Peyer's patch (tissue), 4 donors: Measurements from ENCODE around the gene TBC1D2. TPM values are rescaled to one million over a fixed set of nuclear protein-coding genes. Genes with fewer than 3 reads are reported as not detected.
"Not testable (repeated sequence)": the region's sequence is repeated elsewhere in the genome, so short reads cannot be mapped to it uniquely, and the experiment has no call there.

Experiments
- DNase-seq, 3 donors: peaks; one replicate each; pipeline ENCODE4 v3.0.0-alpha.2; 2017 to 2019
- H3K27ac ChIP-seq, 4 donors: fragments of 200-600 bp; sonication (generic); one replicate each; pipeline ENCODE4 v1.5.1; 2016 to 2019
- H3K27me3 ChIP-seq, 2 donors: fragments of 200-600 bp; sonication (generic); one replicate each; pipeline ENCODE4 v1.5.1; 2019
- H3K36me3 ChIP-seq, 3 donors: fragments of 200-600 bp; sonication (generic); one replicate each; pipeline ENCODE4 v1.5.1; 2016 to 2019
- H3K4me1 ChIP-seq, 4 donors: fragments of 200-600 bp; sonication (generic); one replicate each; pipeline ENCODE4 v1.5.1; 2016 to 2019
- H3K4me3 ChIP-seq, 4 donors: fragments of 200-600 bp; sonication (generic); 1 replicate in 3 of 4; 2 replicates in 1 of 4; pipeline ENCODE4 v1.5.1; 2016 to 2019; ENCODE audit warnings: mild to moderate bottlenecking in 1 of 4
- H3K9me3 ChIP-seq, 4 donors: fragments of 200-600 bp; sonication (generic); one replicate each; pipeline ENCODE4 v1.5.1; 2016 to 2019; ENCODE audit warnings: mild to moderate bottlenecking in 1 of 4
- POLR2A ChIP-seq, 2 donors: fragments of 450-650 bp; IDR thresholded peaks; one replicate each; pipeline ENCODE4 v1.5.1; 2017; ENCODE audit warnings: antibody characterized with exemption in 2 of 2, mild to moderate bottlenecking in 2 of 2, moderate library complexity in 2 of 2
- total RNA-seq, 4 donors: library from RNA; depleted of rRNA; stranded (reverse); fragments of >200 nt; gene quantifications; one replicate each; pipeline ENCODE4 v1.1.0, GENCODE V29; 2016
- TF ChIP-seq, protein P1 (sequence below), 6 experiments: fragments of 450-650 bp in 4 of 6; fragments of 200-600 bp in 2 of 6; sonication (generic) in 1 of 6; IDR thresholded peaks; one replicate each; pipeline ENCODE4 v1.5.1; 2017 to 2019; ENCODE audit warnings: antibody characterized with exemption in 6 of 6, mild to moderate bottlenecking in 3 of 6, moderate library complexity in 1 of 6

The TBC1D2 gene
- total RNA-seq, 4 donors from 2014 or later, result 28.1 to 68.8 (median 48.4) TPM

DNA sequence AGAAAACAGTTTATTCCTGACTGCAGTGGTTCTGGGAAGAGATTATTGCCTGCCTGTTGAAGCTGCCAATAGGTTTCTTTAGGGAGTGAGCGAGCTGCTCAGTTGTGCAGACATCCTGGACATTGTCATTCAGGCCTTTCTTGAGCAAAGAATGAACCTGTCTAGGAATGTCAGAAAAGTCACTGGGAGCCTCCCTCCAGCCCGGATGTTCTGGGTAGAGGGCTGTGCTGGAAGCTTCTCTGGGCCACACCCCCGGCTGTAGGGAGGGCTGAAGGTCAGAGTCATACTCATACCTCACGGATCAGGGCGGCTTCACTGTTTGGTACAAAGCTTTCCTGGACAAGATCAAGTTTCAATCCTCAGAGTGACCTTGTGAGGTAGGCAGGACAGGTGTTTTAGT is 33.4 kb upstream of the TBC1D2 start:
- peak in 2 of 3 donors; percentile 74 to 81 for DNase-seq
- Histone ChIP-seq H3K36me3 (no peaks in the 10 kb centered on the region), H3K9me3 (no peaks in the 10 kb centered on the region), H3K27me3 (no peaks in the 10 kb centered on the region), H3K4me3 (no peak overlapping the region), H3K4me1 (no peaks in the 10 kb centered on the region), H3K27ac (peak overlapping the region in 1 of 4 donors; percentile 43)
- TF ChIP-seq, protein P1, sequence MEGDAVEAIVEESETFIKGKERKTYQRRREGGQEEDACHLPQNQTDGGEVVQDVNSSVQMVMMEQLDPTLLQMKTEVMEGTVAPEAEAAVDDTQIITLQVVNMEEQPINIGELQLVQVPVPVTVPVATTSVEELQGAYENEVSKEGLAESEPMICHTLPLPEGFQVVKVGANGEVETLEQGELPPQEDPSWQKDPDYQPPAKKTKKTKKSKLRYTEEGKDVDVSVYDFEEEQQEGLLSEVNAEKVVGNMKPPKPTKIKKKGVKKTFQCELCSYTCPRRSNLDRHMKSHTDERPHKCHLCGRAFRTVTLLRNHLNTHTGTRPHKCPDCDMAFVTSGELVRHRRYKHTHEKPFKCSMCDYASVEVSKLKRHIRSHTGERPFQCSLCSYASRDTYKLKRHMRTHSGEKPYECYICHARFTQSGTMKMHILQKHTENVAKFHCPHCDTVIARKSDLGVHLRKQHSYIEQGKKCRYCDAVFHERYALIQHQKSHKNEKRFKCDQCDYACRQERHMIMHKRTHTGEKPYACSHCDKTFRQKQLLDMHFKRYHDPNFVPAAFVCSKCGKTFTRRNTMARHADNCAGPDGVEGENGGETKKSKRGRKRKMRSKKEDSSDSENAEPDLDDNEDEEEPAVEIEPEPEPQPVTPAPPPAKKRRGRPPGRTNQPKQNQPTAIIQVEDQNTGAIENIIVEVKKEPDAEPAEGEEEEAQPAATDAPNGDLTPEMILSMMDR (IDR thresholded peaks at IDR 0.05), result no peak
- no peak for TF ChIP-seq POLR2A (IDR thresholded peaks at IDR 0.05)

DNA sequence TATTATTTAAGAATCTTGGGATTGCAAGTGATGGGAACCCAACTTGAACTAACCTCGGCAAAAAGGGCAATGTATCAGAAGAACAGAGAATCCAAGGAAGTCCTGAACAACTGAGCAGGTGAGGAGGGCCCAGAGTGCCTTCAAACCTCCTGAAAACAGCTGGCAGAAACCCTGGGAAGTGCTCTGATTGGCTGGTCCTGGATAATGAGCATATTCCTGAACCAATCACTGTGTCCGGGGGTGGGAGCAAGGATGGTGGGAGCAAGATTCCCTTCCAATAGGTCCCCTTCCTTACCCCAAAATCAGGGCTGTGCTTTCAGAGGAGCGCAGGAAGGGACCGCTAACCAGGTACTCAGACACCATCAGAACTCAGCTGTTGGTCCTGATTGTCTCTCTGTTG is 31.9 kb upstream of the TBC1D2 start:
- H3K27me3 ChIP-seq, result no peaks in the 10 kb centered on the region
- DNase-seq, result no peak
- no peaks in the 10 kb centered on the region for H3K36me3 ChIP-seq
- no peak overlapping the region for H3K27ac ChIP-seq
- TF ChIP-seq, protein P1 (IDR thresholded peaks at IDR 0.05), result no peak
- TF ChIP-seq POLR2A (IDR thresholded peaks at IDR 0.05), result no peak
- no peak overlapping the region for H3K4me3 ChIP-seq
- no peaks in the 10 kb centered on the region for H3K9me3 ChIP-seq
- no peaks in the 10 kb centered on the region for H3K4me1 ChIP-seq

DNA sequence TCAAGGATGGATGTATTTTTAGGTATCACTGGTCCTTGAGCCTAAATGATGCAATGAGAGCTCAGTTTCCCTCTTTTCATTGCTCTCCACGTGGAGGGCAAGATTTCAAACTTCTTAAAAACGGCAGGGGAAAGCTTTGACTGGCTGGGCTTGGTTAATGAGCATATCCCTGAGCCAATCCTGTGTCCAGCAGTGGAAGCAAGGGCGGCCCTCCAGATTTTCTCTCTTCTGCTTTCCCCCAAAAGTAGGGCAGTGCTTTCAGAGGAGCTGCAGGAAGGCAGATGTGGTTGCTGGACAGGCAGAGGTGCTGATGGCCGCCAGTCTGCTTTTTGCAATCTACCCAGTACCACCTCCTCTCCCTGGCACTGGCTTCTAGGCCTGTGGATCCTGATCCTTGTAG is 30.0 kb upstream of the TBC1D2 start:
- DNase-seq, result no peak
- TF ChIP-seq POLR2A (IDR thresholded peaks at IDR 0.05), result no peak
- TF ChIP-seq, protein P1 (IDR thresholded peaks at IDR 0.05), result no peak

DNA sequence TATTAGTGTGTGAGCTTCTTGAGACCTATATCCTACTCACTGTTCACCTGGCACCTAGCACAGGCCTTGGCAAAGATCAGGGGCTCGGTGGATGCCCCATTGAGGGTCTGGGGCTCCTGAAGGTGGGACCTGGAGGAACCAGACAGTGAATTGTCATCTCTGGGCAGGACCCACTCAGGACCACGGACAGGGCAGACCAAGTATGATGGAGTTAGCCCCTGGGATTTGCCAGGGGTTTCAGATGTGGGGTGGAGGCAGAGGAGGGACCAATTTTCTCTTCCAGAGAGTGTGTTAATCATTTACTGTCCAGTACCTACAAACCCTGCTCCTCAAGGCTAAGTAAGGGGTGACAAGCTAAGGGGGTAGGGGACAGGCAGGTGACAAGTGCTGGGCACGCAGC is 29.3 kb upstream of the TBC1D2 start:
- H3K4me3 ChIP-seq, result no peak overlapping the region
- H3K27me3 ChIP-seq, result no peaks in the 10 kb centered on the region
- H3K4me1 ChIP-seq, result no peaks in the 10 kb centered on the region
- H3K27ac ChIP-seq, result no peak overlapping the region
- TF ChIP-seq, protein P1 (IDR thresholded peaks at IDR 0.05), result no peak
- no peak for TF ChIP-seq POLR2A (IDR thresholded peaks at IDR 0.05)
- H3K36me3 ChIP-seq, result no peaks in the 10 kb centered on the region
- DNase-seq, result no peak
- no peaks in the 10 kb centered on the region for H3K9me3 ChIP-seq

More for the DNA sequence above, 30.0 kb upstream of the TBC1D2 start:
- no peak overlapping the region for H3K4me3 ChIP-seq
- H3K4me1 ChIP-seq, result no peaks in the 10 kb centered on the region
- no peaks in the 10 kb centered on the region for H3K36me3 ChIP-seq
- H3K27me3 ChIP-seq, result no peaks in the 10 kb centered on the region
- no peak overlapping the region for H3K27ac ChIP-seq
- no peaks in the 10 kb centered on the region for H3K9me3 ChIP-seq

DNA sequence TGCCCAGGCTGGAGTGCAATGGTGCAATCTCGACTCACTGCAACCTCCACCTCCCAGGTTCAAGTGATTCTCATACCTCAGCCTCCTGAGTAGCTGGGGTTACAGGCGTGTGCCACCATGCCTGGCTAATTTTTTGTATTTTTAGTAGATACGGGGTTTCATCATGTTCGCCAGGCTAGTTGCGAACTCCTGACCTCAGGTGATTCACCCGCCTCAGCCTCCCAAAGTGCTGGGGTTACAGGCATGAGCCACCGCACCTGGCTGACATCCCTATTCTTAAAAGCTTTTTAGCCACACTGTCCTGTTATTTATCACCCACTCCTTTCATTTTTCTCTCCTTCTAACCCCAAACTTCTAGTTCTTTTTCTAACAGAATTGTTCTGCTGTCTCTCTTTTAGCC is 27.7 kb upstream of the TBC1D2 start:
- not testable (repeated sequence) for H3K9me3 ChIP-seq, H3K4me1 ChIP-seq, DNase-seq, H3K4me3 ChIP-seq, H3K27ac ChIP-seq, H3K27me3 ChIP-seq, H3K36me3 ChIP-seq

DNA sequence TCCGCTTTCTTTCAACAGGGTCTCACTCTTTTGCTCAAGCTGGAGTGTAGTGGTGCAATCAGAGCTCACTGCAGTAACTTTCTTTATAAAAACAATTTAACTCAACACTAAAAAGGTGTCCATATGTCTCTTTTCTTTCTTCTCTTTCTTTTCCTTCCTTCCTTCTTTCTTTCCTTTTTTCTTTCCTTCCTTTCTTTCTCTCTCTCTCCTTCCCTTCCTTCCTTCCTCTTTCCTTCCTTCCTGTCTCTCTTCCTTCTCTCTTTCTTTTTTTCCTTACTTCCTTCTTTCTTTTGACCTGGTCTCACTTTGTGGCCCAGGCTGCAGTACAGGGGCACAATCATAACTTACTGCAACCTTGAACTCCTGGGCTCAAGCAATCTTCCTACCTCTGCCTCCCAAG is 25.8 kb upstream of the TBC1D2 start:
- DNase-seq, result no peak
- Histone ChIP-seq H3K9me3 (no peaks in the 10 kb centered on the region), H3K27ac (no peak overlapping the region), H3K4me1 (no peaks in the 10 kb centered on the region), H3K27me3 (no peaks in the 10 kb centered on the region), H3K36me3 (no peaks in the 10 kb centered on the region), H3K4me3 (no peak overlapping the region)
- no peak for TF ChIP-seq POLR2A (IDR thresholded peaks at IDR 0.05)
- TF ChIP-seq, protein P1 (IDR thresholded peaks at IDR 0.05), result no peak
